ENCODE results near the gene ZNF43.
"Not testable (repeated sequence)": the region's sequence is repeated elsewhere in the genome, so short reads cannot be mapped to it uniquely, and the experiment has no call there.

DNA sequence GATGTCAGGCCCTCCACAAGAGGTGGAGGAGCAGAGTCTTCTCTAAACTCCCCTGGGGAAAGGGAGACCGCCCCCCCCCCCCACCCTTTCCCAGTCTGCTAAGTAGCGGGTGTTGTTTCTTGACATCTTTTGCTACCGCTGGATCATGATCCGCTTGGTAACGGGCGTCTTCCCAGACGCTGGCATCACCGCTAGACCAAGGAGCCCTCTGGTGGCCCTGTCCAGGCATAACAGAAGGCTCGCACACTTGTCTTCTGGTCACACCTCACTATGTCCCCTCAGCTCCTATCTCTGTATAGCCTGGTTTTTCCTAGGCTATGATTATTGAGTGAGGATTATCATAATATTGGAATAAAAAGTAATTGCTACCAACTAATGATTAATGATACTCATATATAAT is 44.8 kb upstream of the ZNF43 start:
- not testable (repeated sequence) for TF ChIP-seq EZH2 (IDR thresholded peaks at IDR 0.05); POLR2AphosphoS5 (IDR thresholded peaks at IDR 0.05; ENCODE audit: borderline replicate concordance, low read depth, low read length)
